Measurements from ENCODE around the gene ADAMTS3.

ADAMTS3 gene

DNA sequence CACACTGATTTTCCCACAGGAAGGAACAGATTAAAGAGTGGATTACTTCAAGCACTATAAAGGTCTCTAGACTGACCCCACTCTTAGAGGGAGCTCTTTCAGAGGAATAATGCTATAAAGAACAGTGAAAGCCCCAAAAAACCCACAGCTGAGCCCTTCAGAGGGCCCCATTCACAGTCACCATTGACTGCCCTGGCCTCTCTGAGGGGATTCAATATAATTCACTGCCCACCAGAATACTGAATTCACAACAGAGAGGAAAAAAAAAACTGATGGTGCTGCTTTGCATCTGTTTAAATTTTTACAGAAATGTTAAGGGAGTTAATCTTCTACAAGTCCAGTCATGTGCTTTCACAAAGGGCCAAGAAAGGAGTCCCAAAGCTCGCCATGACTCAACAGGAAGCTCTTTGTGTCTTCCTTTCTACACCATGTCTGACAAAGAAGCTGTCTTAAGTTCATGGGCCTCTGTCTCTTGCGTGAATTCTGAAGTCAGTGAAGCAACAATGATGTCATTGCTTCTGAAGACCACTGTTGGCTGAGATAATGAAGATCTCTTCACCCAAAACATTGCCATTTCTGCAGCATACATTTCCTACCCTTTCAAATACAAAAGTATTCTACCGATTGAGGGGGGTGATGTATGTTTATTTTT lies 174.9 kb downstream of the ADAMTS3 start:
- no peak for DNase-seq

GRCh38 chr4:72391281-72391680 lies 177.7 kb downstream of the ADAMTS3 start:
- no peak for DNase-seq

- no peak for DNase-seq
Measured at GRCh38 chr4:72390409-72390808, 178.6 kb downstream of the ADAMTS3 start.

GRCh38 chr4:72388521-72388920 lies 180.5 kb downstream of the ADAMTS3 start:
- DNase-seq = no peak

GRCh38 chr4:72387959-72388358 lies 181.1 kb downstream of the ADAMTS3 start:
- no peak for DNase-seq

DNA sequence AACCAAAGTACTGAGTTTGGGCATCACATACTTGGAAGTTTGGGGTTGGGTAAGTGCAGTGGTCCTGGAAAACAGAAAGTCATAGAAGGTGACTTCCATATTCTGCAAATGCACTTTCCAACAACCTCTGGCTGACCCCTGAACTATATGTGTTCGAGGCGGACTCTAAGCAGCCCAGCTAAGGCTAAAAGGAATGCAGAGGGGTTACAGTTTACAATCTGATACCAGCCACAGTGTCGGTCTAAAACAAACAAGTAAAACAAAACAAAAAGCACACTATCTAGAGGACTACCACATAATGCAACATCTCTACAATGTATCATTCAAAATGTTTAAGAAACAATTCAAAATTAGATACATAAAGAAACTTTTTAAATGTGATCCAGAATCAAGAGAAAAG lies 185.6 kb downstream of the ADAMTS3 start:
- DNase-seq = no peak

DNA sequence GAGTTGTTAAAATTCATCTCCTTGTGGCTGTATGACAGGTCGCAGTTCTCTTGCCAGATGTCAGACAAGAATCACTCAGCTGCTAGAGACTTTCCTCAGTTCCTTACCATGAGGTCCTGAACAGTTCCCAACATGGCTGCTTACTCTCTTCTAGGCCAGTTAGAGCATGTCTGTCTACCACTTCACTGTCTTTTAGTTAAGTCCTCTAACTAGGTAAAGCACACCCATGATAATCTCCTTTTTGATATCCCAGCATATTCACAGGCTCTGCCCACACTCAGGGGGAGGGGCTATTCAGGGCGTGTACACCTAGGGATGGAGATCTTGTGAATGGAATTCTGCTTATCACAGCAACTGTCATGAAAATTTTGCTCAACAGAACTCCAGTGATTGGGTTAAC lies 190.1 kb downstream of the ADAMTS3 start:
- no peak for DNase-seq

DNA sequence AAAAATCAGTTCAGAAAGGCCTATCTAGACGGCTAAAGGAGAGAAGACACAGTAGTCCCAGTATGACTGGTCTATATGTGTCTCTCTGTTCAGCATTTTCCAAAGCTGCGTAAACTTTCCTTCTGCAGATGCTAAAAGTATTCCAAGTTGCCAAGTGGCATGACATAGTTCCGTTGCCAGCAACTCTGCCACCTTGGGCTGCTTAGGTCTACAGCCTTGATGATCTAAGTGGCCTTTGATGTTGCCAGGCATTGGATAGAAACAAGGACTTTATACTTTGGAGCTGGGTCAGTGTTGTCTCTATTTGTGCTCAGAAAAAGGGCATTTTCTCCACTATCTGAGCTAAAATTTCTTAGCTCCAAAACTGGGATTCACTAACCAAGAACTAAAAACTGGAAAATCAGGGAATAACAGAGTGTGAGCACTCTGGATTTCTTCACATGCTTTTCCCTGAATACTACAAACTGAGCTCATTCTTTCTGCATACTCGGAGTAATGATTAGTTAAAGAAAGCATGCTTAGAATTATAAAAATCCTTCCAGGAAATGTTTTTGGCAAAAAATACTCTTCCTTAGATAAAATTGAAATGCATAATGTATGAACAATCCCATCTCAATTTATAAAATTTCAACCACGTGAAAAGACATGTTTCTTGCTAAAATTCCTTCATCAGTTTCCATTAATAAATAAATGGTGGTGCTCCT lies 191.4 kb downstream of the ADAMTS3 start:
- no peak for DNase-seq

- no peak for DNase-seq
Measured at GRCh38 chr4:72376901-72377300, 192.1 kb downstream of the ADAMTS3 start.

- no peak for DNase-seq
Measured at GRCh38 chr4:72375073-72375736, 193.8 kb downstream of the ADAMTS3 start.

- DNase-seq = no peak
Measured at GRCh38 chr4:72374159-72374558, 194.9 kb downstream of the ADAMTS3 start.

DNA sequence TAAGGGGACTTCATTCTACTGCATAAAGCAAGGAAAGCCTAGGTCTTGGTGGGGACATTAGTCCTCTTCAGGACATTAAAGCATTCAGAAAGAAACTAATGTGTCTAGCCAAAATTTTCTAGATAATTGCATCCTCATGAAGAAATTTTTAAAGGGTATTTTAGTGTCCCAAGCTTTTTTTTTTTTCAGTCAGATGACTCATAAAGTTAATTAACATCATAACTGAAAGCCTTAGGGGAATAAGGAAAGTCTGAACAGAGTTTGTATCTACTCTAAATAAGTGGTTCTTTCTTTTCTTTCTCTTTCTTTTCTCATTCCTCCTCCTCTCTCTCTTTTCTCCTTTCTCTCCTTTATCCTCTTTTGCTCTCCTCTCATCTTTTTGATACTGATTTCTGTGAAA lies 202.4 kb downstream of the ADAMTS3 start:
- no peak for DNase-seq

- no peak for DNase-seq
Measured at GRCh38 chr4:72365981-72366380, 203.0 kb downstream of the ADAMTS3 start.

GRCh38 chr4:72365016-72365415 lies 204.0 kb downstream of the ADAMTS3 start:
- DNase-seq = no peak

DNA sequence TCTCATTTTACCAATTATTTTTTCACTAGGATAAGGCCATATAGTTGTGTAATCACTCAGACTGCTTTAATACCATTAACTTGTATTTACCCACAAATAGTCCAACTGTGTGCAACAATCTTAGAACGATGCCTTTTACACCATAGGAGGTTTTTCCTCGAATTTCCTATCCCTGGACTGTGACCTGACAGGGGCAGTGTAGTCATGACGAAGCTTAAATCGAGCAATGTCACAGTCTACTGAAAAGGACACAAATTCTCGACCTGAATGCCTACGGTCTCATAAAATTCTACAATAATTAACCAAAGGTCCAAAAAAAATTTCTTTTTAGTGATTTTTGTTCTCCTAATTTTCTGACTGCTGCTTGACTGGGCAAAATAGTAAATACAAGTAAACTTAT lies 208.9 kb downstream of the ADAMTS3 start:
- DNase-seq = no peak

- no peak for DNase-seq
Measured at GRCh38 chr4:72358483-72358882, 210.5 kb downstream of the ADAMTS3 start.

DNA sequence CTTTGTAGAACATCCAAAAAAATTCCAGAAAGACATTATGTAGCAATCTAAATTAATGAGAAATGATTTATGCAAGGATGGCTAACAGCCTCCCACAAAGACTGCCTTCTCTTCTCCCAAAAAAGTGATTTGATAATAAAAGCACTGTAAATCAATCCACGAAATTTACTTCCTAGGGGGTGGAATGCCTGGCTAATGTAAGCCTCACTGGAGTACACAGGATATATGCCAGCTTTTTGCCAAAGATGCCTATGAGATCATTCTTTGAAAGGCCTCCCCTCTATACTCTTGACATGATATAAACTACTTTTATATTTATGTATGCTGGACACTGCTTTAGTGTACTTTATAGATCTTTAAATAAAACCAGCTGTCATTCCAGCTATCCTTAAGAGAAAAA lies 211.1 kb downstream of the ADAMTS3 start:
- no peak for DNase-seq

GRCh38 chr4:72352711-72353110 lies 216.3 kb downstream of the ADAMTS3 start:
- no peak for DNase-seq

DNA sequence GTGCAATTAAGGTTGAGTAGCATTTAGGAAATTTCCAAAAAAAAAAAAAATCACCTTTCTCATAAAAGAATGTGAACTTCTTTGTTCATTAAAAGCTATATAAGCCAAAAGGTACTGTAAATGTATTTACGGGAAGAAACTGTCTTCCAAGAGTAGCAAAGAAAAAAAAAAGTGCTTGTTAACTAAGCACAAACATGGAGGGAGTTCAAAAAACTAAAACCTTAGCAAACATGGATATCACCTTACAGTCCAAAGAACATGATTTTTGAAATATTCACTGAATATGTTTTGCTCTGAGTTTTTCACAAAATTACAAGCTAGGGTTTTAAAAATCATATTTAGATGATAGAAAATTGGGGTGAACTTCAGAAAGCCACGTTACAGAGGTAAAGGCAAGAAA lies 217.5 kb downstream of the ADAMTS3 start:
- DNase-seq = no peak

- no peak for DNase-seq
Measured at GRCh38 chr4:72348701-72349100, 220.3 kb downstream of the ADAMTS3 start.

GRCh38 chr4:72344418-72344817 lies 224.6 kb downstream of the ADAMTS3 start:
- no peak for DNase-seq

- DNase-seq = no peak
Measured at GRCh38 chr4:72341432-72341820, 227.6 kb downstream of the ADAMTS3 start.

DNA sequence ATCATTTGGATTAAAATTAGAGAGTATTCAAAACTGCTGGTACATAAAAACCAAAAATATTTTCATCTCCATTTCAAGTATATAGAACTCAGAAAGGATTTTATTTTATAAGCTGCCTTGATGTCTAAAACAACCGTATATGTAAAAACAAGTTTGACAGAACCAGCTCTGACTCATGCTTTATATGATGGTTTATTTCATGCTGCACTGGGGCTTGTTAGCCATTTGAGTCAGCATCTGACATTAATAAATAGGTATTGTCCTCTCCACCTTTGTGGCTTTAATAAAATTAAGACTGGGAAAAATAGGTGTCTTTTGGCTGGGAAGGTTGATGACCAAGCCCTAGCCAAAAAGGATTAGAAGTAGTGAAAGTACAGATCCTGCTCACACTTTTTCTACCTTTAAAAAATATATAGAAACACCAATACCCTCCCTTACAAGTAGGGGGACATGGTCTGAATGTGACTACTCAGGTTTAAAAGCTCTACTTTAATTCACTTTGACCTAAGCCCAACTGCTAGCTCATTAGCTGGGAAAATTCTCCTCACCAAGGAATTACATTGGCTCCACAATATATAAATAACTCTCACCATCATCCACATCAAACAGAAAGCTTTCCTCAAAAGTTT lies 228.1 kb downstream of the ADAMTS3 start:
- no peak for DNase-seq

DNA sequence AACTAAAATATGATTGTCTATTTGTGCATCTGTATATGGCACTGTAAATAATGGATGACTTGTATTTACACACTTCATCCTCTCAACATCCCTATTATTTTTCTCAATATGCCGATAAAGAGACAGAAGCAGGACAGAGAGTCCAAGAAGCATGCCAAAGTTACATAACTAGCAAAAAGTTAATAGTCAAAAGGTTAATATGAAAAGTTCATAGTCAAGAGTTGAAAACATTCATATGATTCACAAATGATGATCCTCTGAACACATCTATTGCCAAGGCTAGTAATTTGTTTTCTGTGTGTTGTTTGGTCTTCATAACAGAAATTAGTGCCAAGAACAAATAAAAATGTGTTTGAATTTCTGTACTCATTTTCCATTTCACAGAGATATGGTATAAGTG lies 231.0 kb downstream of the ADAMTS3 start:
- no peak for DNase-seq
